Ecto neural progenitor cell (in vitro differentiated cells): ENCODE measurements around the gene VEGFC.

Experiments
- DNase-seq: peaks from one replicate; pipeline ENCODE4 v3.0.0-alpha.2; 2018; ENCODE audit warnings: low spot score

Gene VEGFC, protein sequence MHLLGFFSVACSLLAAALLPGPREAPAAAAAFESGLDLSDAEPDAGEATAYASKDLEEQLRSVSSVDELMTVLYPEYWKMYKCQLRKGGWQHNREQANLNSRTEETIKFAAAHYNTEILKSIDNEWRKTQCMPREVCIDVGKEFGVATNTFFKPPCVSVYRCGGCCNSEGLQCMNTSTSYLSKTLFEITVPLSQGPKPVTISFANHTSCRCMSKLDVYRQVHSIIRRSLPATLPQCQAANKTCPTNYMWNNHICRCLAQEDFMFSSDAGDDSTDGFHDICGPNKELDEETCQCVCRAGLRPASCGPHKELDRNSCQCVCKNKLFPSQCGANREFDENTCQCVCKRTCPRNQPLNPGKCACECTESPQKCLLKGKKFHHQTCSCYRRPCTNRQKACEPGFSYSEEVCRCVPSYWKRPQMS

DNA sequence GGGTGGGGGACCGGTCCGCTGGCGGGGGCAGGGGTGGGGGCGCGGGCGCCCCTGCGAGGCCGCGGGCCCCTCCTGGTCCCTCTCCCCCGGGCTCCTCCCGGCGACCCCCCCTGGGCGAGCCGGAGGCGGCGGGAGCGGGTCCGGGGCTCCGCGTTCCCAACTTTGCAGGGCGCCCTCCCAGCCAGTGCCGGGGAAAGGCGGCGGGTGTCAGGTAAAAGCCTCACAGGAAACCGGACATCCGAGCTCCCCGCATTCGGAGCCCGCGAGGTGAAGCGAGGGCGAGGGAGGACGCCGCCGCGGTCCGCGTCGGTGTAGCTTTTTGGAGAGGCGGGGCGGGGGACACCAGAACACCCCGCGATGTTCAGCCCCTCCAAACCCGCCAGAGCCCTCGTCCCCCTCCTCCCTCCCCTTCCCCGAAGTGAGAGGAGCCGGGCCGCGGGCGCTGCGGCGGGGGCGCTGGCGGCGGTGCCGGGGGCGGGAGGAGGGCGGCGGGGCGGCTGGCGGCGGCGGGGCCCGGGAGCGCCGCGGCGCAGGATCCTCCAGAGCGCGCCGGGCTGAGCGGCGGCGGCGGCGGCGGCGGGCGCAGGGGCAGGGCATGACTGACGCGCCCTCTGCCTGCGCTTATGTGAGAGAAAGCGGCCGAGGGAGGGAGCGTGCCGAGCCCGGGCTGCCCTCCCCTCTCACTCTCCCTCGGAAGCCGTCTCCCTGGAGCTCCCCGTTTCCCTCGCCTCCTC is at the start of gene VEGFC:
Gene VEGFC, minus strand, starts transcription at position 597 of the 734 bp plus-strand sequence. CDS start 611 bp downstream, outside the sequence.
- peak; percentile 81 for DNase-seq

DNA sequence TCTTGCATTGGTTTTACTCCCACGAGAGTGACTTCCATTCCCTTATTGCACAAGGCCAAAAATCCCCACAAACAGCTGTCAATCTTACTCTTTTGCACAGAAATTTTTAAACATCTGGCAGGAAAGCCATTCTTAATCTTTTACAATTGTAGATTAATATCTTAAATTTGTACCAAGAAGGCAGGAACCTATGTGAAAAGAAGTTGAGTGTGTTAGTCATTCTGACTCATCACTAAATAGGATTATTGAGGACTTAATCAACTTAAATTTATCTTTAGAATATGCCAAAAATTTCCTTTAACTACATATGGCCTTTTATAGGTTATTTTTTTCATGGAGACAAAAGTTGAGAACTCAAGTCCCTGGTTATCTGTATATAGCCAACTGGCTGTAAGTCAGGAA is 49.0 kb upstream of the VEGFC start:
- DNase-seq = no peak

DNA sequence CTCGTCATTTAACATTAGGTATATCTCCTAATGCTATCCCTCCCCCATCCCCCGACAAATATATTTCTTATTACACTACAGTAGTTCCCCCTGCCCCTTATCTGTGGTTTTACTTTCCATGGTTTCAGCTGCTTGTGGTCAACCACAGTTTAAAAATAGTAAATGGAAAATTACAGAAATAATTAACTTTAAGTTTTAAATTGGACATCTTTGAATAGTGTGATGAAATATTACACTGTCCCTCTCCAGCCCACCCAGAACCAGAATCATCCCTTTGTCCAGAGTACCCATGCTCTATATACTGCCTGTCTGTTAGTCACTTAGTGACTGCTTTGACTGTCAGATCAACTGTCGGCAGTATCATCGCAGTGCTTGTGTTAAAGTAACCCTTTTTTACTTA is 47.4 kb upstream of the VEGFC start:
- no peak for DNase-seq

DNA sequence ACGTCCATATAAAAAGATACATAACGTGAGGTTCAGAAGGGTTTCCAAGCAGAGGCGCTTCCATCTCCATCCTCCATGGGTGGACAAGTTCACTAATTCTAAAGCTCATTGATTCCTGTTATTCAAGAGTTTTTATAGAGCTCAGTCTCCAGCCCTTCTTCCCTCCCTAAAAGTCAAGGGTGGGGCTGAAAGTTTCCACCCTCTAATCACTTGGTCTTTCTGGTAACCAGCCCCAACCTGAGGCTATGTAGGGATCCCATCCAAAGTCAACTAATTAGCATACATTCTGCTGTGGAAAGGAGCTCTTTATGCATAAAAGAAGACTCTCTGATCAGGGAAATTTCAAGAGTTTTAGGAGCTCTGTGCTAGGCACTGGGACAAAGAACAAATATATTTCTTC is 46.9 kb upstream of the VEGFC start:
- DNase-seq = no peak

DNA sequence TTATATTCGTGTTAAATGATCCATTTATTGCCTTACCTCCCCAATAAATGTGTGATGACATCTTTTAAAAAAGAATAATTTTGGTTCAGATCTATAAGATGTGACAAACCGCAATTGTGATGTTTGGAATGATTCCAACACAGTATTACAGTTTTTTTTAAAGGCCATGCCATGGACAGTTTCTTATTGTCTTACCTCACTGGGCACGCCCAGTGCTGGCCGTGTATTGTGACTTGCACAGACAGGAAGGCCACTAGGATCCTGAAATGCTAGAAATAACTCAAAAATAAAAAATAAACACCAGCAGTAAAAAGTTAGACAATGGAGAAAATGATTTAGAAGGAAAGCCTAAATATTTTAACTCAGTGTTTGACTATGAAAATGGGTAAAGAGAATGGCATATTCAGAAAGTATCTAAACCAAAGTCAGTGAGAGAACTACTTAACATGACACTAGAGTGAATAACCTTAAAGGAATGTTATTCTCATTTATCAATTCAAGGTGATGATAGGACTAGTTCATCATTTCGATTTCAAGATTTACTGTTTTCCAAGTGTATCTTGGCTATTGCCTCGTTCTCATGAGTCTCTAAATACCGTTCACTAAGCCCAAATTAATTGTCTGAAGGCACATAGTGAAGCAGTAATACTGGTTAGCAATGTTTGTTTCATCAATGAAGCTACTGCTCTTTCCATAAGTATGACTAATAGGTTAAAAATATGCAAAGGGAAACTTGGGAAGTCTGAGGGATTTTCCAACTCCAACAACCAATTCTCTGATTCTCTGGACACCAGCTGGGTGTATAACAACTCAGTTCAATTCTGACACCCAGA is 46.1 kb upstream of the VEGFC start:
- no peak for DNase-seq

DNA sequence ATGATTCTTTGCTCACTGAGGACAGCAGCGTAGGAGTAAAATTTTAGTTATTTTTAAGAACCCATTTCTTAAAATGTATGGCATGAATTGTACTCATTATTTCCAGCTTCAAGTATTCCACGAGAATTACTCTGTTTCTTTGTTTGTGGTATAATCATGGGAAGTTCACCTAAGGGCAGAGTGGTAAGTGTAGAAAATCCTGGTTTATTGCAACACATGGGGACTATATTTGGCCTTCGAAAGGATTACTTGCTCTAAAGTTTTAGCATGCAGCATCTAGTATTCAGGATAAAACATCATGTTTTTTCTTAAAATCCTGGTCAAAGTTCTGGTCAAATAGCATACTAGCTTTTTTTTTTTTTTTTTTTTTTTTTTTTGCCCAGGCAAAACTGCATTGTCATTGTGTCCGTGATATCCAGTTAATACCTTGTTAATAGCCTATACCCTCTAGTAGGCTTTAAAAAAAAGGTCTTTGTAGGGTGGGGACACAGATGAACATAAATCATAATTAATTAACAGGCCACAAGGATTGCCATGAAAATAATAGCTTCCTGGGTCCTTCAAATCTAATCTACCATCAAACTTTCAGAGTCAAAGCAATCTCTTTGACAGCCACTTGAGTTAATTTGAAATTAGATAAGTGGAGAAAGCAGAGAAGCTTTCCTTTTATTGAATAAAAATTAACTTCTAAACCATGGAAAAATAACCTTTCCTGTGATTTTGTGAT is 44.6 kb upstream of the VEGFC start:
- DNase-seq = no peak

DNA sequence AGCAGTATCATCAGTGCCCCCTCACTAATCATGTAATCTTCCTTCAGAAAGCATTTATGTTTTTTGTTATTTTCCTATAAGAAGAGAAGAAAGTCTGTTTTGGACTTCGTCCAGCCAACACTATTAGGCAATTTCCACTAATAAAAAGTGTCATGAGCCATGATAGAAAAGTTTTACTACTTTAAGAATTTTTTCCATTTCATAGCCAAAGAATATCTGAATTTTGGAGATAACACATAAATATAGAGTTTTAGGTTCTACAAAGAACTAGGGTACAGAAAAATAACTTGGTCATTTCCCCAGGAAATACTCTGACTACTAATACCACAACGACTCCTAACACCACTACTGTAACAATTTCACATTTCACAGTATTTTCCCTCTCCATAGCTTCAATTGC is 41.8 kb upstream of the VEGFC start:
- DNase-seq = no peak

DNA sequence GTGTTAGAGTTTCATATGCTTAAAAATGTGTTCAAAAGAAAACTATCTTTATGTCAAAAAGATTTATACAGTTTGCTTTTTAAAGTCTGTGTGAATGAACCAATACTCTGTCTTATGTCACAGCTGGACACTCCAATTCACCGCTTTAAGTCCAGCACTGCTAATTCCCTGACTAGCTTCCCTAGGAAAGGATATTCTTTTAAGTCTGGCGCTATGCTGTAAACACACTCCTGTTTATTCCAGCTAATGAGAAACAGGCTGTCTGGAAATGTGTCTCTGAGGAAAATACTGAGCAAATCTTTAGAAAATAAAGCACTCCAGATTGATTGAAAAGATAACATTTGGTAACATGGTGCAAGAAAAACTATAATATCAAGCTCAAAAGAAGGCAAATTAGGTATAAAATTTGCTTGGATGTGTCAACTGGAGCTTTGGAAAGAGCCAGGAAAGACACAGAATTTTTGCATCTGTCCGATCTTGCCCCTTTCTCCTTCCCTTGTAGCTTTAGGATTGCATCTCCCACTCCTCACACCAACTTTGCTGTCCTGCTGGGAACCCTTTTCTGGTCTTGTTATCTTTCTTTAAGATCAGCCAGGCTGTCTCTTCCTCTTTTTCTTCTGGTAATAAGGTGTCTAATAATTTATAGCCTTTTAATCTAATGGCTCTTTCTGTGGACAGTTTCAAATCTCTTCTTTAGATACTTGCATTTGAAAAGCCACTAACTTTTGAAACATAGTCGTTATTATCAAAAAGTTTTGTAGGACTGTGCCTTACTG is 40.9 kb upstream of the VEGFC start:
- no peak for DNase-seq

DNA sequence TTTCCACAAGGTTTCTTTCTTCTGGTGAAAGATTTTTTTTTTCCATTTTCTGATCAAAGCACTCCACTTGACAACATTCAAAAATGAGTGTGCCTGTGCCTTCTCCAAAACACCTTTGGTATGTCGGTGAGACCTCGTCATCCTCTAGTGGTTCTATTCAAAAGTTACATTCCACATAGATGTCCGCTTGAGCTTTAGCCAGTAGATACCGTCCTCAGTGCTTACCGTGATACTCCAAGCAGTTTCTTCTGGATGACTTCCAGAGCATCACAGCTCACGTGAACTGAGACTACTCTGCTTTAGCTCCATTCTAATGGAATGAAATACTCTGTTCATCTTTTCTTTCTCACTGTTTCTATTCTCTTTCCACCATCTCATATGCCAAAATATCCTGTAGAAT is 38.2 kb upstream of the VEGFC start:
- no peak for DNase-seq

DNA sequence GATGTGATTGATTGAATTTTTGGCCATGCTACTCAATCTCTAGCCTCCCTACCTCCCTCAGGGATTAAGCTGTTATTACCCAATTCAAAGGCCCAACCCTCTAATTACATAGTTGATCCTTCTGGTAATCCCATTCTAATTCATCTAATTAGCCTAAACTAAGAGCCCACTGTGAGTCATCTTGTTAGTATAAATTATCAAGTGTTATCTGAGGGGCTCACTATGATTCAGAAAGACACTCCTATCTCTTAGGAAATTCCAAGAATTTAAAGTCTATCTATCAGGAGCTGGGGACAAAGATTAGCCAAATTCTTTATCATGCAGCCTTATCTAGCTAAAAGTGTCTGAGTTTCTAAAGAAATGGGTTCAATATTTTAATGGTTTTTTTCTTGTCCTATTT is 32.9 kb upstream of the VEGFC start:
- no peak for DNase-seq

DNA sequence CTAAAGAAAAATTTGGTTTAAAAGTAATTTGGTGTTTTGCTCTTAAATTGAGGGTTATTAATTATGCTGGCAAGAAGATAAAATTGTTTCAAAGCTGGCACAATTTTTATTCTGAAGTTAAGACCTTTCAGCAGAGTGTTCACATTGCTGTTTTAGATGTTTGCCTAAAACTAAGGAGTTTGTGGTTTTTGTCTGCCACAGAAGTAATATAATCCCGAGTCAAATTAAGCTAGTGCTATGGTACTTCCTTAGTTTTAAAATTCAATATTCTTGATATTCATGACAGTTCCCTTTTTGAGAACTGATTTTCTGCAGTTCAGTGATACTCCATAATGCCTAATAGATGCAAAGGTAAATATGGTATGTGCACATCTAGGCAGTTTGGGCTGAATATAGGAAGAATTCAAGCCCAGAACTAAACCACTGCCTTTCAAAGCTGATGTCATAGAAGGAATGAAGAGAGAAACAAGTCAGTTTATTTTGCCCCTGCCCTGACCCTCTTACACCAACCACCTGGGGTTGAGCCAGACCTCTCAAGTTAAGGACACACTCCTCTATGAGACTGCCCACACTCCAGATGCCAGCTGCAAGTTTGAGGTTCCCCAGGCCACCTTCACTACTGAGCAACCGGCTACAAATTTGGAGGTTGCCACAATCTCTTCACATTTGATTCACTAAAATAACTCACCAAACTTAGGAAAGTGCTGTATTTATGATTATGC is 32.1 kb upstream of the VEGFC start:
- DNase-seq = no peak

DNA sequence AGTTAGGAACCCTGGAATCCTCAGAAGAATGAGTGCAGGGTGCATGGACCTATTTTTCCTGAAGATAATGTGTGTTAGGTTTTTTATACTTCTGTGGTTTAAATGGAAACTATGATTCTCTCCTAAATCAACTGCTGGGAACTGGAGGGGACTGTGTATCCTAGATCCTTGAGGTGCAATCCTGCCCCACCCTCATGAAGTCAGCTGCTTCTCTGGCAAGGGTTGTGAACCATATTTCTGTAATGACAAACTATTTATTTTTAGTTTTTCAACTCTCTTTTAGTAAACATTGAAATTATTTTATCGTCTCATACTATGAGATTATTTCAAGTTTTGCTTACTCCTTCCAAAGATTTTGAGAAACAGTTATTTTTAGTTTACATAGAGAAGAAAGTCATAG is 25.8 kb upstream of the VEGFC start:
- DNase-seq = no peak

DNA sequence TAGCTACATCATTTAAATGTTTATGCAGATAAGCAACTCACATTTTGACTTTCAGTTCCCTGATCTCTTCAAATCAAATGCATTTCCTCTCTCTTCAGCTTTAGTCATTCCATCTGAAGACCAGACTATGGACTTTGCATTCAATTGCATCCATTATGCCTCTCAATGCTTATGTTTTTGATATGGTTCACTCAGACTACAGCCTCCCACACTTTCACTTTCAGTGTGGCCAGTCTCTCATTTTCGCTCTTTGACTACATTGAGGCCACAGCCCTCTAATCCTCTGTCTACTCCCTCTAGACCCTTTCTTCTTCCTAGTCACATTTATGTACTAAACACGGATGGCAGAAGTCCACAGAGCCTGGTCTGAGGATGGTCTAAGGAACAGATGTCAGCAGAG is 24.5 kb upstream of the VEGFC start:
- DNase-seq = no peak

DNA sequence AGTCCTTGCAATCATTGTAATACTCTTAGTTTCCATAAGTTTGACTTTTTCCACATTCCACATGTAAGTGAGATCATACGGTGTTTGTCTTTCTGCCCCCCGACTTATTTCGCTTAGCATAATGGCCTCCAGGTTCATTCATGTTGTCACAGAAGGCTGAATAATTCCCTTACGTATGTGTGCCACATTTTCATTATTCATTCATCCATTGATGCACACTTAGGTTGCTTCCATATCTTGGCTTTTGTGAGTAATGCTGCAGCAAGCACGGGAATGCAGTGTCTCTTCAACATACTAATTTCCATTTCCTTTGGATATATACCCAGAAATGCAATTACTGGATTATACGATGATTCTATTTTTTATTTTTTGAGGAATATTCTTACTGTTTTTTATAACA is 22.0 kb upstream of the VEGFC start:
- DNase-seq = no peak

DNA sequence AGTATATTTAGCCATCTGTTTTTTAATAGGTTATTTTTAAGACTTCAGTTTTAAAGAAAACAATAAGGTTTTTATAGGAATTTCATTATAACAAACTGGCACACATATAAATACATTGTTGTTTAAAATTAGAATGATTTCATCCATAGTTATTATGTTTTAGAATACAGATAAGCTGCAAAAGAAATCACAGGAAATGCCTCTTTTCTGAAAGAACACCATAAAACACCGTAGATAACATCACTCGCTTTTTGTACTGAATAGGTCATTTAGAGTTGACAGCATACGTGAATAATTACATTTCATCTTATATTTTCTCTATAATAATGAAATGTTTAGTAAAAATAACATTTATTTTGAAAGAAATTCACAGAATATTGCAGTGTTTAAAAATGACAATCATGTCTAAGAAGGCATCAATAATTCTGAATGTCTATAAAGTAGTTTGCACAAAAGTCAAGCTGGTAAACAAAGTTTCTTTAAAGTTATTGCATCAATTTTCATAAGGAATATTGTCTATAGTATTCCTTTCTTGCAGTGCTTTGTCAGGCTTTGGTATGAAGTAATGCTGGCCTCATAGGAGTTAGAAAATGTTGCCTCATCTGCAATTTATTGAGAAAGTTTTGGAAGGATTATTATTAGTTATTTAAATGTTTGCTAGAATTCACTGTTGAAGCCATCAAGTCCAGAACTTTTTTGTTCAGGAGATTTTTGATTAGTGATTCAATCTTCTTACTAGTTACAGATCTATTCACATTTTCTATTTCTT is 17.9 kb upstream of the VEGFC start:
- DNase-seq = no peak

DNA sequence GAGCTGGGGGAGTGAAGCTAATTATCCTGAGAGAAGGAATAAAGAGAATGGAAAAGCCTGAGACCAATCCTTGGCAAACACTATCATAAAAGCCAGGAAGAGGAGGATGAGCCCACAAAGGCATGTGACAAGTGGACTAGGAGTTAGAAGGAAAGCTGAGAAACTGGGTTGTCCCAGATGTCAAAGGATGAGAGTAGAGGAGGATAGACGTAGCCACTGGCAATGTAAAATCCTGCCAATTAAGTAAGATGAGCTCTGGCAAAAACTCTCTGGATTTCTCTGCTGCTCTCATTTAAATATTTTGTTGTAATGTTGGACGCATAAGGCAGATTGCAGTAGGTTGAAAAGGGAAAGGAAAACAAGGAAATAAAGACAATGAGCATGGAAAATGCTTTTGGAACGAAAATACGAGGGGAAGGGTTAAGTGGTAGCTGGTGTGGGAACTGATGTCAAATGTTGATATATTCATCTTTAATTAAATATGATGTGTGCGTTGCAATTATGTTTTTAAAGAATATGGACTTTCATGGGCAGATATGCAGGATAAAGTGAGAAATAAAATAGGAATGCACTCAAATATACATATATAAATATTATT is 14.2 kb upstream of the VEGFC start:
- DNase-seq = no peak

DNA sequence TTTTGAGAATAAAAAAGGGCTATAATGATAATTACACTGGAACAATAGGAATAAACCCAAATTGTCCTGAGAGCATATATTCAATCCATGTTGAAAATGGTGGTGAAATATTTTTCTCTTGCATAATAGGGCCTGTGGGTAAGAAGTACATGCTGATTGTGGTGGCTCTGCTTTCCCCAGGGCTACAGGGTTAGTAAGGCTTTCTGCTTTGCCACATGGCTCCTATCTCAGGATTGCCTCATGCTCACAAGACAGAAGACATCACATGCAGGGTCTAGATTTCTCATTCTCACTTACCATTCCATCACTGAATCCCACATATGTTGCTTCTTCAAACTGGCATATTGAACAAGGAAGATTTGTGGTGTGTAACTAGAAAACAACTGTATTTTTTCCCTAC is 12.4 kb upstream of the VEGFC start:
- no peak for DNase-seq

DNA sequence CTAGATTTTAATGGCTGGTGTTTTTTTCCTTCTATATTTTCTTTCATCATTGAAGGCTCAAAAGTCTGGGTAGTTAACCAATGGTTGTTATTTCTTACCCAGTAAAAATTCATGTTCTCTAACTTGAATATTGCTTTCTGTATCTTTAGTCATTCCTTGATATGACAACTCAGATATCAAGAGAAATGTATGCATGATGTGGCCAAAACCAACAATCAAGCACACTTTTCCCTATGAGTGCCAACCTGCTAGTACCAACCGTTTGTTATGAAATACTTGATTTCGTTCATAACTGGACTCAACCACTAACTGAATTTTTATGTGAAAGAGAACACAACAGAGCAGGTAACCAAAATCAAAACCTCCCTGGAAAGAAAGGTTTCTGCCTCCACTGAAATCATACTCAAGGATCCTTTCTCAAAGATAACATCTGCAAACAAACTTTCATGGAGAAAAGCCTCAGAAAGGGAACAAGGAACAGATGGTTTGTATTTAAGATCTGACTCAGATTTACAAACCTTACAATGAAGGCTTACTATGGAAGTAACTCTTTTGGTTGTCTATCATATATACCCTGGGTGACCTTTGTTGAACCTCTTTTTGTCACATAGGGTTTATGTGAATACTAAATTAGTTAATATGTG is 8.3 kb upstream of the VEGFC start:
- DNase-seq = no peak

DNA sequence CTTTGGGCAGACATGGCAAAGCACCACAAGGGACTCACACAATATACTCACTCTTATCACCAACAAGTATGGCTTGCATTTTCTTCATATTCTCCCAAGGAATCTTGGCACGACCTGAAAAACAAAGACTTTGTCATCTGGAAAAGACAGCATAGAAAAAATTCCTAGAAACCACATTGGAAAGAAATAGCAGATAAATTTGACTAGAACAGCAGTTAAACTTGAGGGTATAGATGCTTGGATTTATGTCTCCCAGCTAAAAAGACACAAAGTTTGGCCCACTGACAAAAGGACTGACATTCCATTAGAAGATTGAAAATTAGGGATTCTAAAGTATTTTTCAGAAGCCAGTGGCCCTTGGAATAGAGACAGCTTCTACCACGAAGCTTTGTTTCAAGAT is 6.9 kb upstream of the VEGFC start:
- DNase-seq = no peak
